Measurements from ENCODE around the gene DPAGT1. TPM values are rescaled to one million over a fixed set of nuclear protein-coding genes. Genes with fewer than 3 reads are reported as not detected.

The DPAGT1 gene
- total RNA-seq, 1 donor: 22.1 TPM

- Histone ChIP-seq H4K20me1 (ENCODE audit: insufficient read depth, low read length) (peaks cover 3% of the 10 kb centered on the region), H3K27me3 (ENCODE audit: insufficient read depth, low read length) (peaks cover 5% of the 10 kb centered on the region), H3K9me3 (ENCODE audit: low read depth, low read length) (no peaks in the 10 kb centered on the region), H3K36me3 (ENCODE audit: insufficient read depth, low read length) (peaks cover 43% of the 10 kb centered on the region), H3K4me1 (ENCODE audit: insufficient read depth, low read length) (no peaks in the 10 kb centered on the region), H3K4me2 (ENCODE audit: insufficient read depth, low read length) (no peak overlapping the region), H3K4me3 (ENCODE audit: insufficient read depth, low read length) (no peak overlapping the region), H3K79me2 (ENCODE audit: insufficient read depth, low read length) (no peaks in the 10 kb centered on the region), H2AFZ (ENCODE audit: low read length) (no peak overlapping the region), H3K27ac (ENCODE audit: low read depth, low read length) (no peak overlapping the region)
- peak; percentile 69 for DNase-seq (ENCODE audit: insufficient read length, low spot score, missing footprints)
- peak; percentile 70 for TF ChIP-seq CTCF (IDR thresholded peaks at IDR 0.05; ENCODE audit: extremely low read depth, low read depth, low read length)
These were observed 32.8 kb upstream of the DPAGT1 start for GRCh38 chr11:119134389-119134978.

GRCh38 chr11:119130662-119131061 is 29.0 kb upstream of the DPAGT1 start:
- peaks cover 6% of the 10 kb centered on the region for H3K79me2 ChIP-seq (ENCODE audit: insufficient read depth, low read length)
- no peak for DNase-seq (ENCODE audit: insufficient read length, low spot score, missing footprints)
- no peaks in the 10 kb centered on the region for H3K27me3 ChIP-seq (ENCODE audit: insufficient read depth, low read length)
- no peak overlapping the region for H2AFZ ChIP-seq (ENCODE audit: low read length)
- no peak overlapping the region for H3K4me3 ChIP-seq (ENCODE audit: insufficient read depth, low read length)
- H3K9me3 ChIP-seq (ENCODE audit: low read depth, low read length): no peaks in the 10 kb centered on the region
- no peak overlapping the region for H3K4me2 ChIP-seq (ENCODE audit: insufficient read depth, low read length)
- peaks cover 43% of the 10 kb centered on the region for H3K36me3 ChIP-seq (ENCODE audit: insufficient read depth, low read length)
- peaks cover 3% of the 10 kb centered on the region for H4K20me1 ChIP-seq (ENCODE audit: insufficient read depth, low read length)
- H3K4me1 ChIP-seq (ENCODE audit: insufficient read depth, low read length): no peaks in the 10 kb centered on the region
- H3K27ac ChIP-seq (ENCODE audit: low read depth, low read length): no peak overlapping the region
- TF ChIP-seq CTCF (IDR thresholded peaks at IDR 0.05; ENCODE audit: extremely low read depth, low read depth, low read length): no peak

GRCh38 chr11:119126675-119127268 is 25.1 kb upstream of the DPAGT1 start:
- no peaks in the 10 kb centered on the region for H3K27me3 ChIP-seq (ENCODE audit: insufficient read depth, low read length)
- H3K79me2 ChIP-seq (ENCODE audit: insufficient read depth, low read length): peaks cover 31% of the 10 kb centered on the region
- H3K9me3 ChIP-seq (ENCODE audit: low read depth, low read length): no peaks in the 10 kb centered on the region
- H3K27ac ChIP-seq (ENCODE audit: low read depth, low read length): no peak overlapping the region
- peaks cover 8% of the 10 kb centered on the region for H3K4me1 ChIP-seq (ENCODE audit: insufficient read depth, low read length)
- no peak overlapping the region for H2AFZ ChIP-seq (ENCODE audit: low read length)
- H3K36me3 ChIP-seq (ENCODE audit: insufficient read depth, low read length): peaks cover 24% of the 10 kb centered on the region
- TF ChIP-seq CTCF (IDR thresholded peaks at IDR 0.05; ENCODE audit: extremely low read depth, low read depth, low read length): no peak
- peak; percentile 14 for DNase-seq (ENCODE audit: insufficient read length, low spot score, missing footprints)
- no peak overlapping the region for H3K4me2 ChIP-seq (ENCODE audit: insufficient read depth, low read length)
- H3K4me3 ChIP-seq (ENCODE audit: insufficient read depth, low read length): no peak overlapping the region
- H4K20me1 ChIP-seq (ENCODE audit: insufficient read depth, low read length): peaks cover 11% of the 10 kb centered on the region

GRCh38 chr11:119125821-119126220 is 24.2 kb upstream of the DPAGT1 start:
- H4K20me1 ChIP-seq (ENCODE audit: insufficient read depth, low read length): peaks cover 11% of the 10 kb centered on the region

More at GRCh38 chr11:119125821-119126220, 24.2 kb upstream of the DPAGT1 start:
- Histone ChIP-seq H3K4me3 (ENCODE audit: insufficient read depth, low read length) (no peak overlapping the region), H3K79me2 (ENCODE audit: insufficient read depth, low read length) (peaks cover 35% of the 10 kb centered on the region), H3K4me1 (ENCODE audit: insufficient read depth, low read length) (peaks cover 10% of the 10 kb centered on the region), H3K36me3 (ENCODE audit: insufficient read depth, low read length) (peaks cover 15% of the 10 kb centered on the region), H3K4me2 (ENCODE audit: insufficient read depth, low read length) (no peak overlapping the region), H3K9me3 (ENCODE audit: low read depth, low read length) (no peaks in the 10 kb centered on the region), H2AFZ (ENCODE audit: low read length) (no peak overlapping the region), H3K27ac (ENCODE audit: low read depth, low read length) (no peak overlapping the region), H3K27me3 (ENCODE audit: insufficient read depth, low read length) (no peaks in the 10 kb centered on the region)
- no peak for TF ChIP-seq CTCF (IDR thresholded peaks at IDR 0.05; ENCODE audit: extremely low read depth, low read depth, low read length)
- peak; percentile 13 for DNase-seq (ENCODE audit: insufficient read length, low spot score, missing footprints)
